Left lung (tissue), 10 donors: Measurements from ENCODE around the gene DGUOK. TPM values are rescaled to one million over a fixed set of nuclear protein-coding genes. Genes with fewer than 3 reads are reported as not detected.
A peak's percentile ranks its signal among the peaks of the same experiment; 100 is the strongest.

Experiments used
- ATAC-seq: fragments of 200-7000 bp; cut with Tn5 transposase; one replicate; pipeline ENCODE4 v1.9.1; 2020; ENCODE audit warnings: moderate library complexity
- DNase-seq, 4 donors: peaks; one replicate each; pipeline ENCODE4 v3.0.0-alpha.2; 2013 to 2020
- H3K27ac ChIP-seq, 2 donors: fragments of 200-600 bp; sonication (generic) in 1 of 2; one replicate each; pipeline versions ENCODE4 v1.5.0 to v1.8.0; 2020 to 2021
- H3K27me3 ChIP-seq, 2 donors: fragments of 200-600 bp; sonication (generic) in 1 of 2; one replicate each; pipeline versions ENCODE4 v1.5.0 to v1.8.0; 2020 to 2021
- H3K36me3 ChIP-seq, 2 donors: fragments of 200-600 bp; sonication (generic) in 1 of 2; one replicate each; pipeline versions ENCODE4 v1.5.0 to v1.8.0; 2020 to 2021
- H3K4me1 ChIP-seq, 2 donors: fragments of 200-600 bp; one replicate each; pipeline ENCODE4 v1.8.0; 2021
- H3K4me3 ChIP-seq, 2 donors: fragments of 200-600 bp; sonication (generic) in 1 of 2; one replicate each; pipeline versions ENCODE4 v1.5.0 to v1.8.0; 2020 to 2021; ENCODE audit warnings: mild to moderate bottlenecking in 1 of 2
- H3K9me3 ChIP-seq, 2 donors: fragments of 200-600 bp; sonication (generic) in 1 of 2; one replicate each; pipeline versions ENCODE4 v1.5.0 to v1.8.0; 2020 to 2021
- intact Hi-C, 2 donors: fragments of 100-400 bp; cut with DNase I; formaldehyde crosslinking; loops; one replicate each; pipeline versions ENCODE4 v1.11.2 to v1.14.2; 2022
- polyA plus RNA-seq, 6 donors: library from polyadenylated mRNA; unstranded; fragments of 120-200 nt; gene quantifications; one replicate each; pipeline ENCODE4 v1.2.1, GENCODE V29; 2013; ENCODE audit not compliant: insufficient read length in 6 of 6
- total RNA-seq, 2 donors: library from RNA; stranded (reverse); fragmentation: NEBNext Ultra II Directional; extraction: Animal tissue kit (Norgen Biotek cat#: 25700); gene quantifications; one replicate each; pipeline ENCODE4 v1.2.1, GENCODE V29; 2021
- TF ChIP-seq, protein P1 (sequence below), 2 donors: fragments of 200-600 bp; sonication (generic) in 1 of 2; IDR thresholded peaks; one replicate each; pipeline versions ENCODE4 v1.5.0 to v1.8.0; 2021; ENCODE audit warnings: antibody characterized with exemption in 2 of 2
- donor health status: DM: no; HTN: yes; CAD: no.
- donor health status: DM: no; HTN: no; CAD: no.

Gene DGUOK
- total and polyA plus RNA-seq, 8 donors, result 32.1 to 64.5 (median 60.3) TPM

DNA sequence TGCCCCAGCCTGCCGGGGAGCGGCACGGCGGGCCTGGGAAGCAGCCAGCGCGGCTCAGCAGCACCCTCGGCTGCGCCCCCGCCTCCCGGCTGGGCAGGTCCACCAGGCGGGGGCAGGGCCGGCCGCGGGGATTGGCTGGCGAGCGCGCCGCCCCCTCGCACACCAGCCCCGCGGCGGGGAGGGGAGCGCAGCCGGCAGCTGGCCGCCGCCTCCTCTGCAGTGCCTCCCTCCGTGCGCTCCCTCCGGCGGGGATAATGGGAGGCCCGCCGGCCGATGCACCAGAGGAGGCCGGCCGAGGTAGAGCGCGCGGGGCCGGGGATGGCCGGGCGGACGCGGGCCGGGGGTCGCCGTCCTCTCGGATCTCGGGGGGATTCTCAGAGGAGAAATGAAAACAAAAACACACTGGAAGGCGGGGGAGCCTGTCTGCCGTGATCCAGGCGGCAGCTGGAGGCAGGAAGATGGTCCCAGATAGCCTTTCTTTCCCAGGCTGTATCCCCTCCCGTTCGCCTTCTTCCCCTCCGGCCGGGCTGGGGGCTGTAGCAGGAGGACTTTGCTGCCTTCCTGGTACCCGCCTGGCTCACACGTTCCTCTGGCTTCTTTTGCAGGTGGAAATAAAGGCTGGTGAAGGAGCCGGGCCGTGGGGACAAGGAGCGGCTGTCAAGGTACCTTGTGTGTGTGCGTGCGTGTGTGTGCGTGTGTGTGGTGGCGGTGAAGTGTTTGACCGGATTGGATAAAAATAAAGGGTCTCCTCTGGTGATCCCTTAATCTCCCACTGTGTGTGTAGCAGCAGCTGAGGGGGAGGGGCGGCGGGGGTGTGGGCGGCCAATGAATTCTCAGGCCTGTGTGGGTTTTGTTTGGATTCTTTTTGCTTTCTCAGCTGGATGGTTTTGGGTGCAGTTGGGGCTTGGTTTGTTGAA is 76.1 kb downstream of the DGUOK start:
- ATAC-seq (peak; percentile 98), DNase-seq (peak; percentile 78 to 94 (median 87))
- H3K4me3 ChIP-seq, result peak overlapping the region; percentile 40 to 53
- peaks cover 20 to 77% of the 10 kb centered on the region in 2 donors for H3K4me1 ChIP-seq
- peaks cover 0 to 23% of the 10 kb centered on the region in 2 donors for H3K36me3 ChIP-seq
- no peak overlapping the region for H3K27ac ChIP-seq
- TF ChIP-seq, protein P1, sequence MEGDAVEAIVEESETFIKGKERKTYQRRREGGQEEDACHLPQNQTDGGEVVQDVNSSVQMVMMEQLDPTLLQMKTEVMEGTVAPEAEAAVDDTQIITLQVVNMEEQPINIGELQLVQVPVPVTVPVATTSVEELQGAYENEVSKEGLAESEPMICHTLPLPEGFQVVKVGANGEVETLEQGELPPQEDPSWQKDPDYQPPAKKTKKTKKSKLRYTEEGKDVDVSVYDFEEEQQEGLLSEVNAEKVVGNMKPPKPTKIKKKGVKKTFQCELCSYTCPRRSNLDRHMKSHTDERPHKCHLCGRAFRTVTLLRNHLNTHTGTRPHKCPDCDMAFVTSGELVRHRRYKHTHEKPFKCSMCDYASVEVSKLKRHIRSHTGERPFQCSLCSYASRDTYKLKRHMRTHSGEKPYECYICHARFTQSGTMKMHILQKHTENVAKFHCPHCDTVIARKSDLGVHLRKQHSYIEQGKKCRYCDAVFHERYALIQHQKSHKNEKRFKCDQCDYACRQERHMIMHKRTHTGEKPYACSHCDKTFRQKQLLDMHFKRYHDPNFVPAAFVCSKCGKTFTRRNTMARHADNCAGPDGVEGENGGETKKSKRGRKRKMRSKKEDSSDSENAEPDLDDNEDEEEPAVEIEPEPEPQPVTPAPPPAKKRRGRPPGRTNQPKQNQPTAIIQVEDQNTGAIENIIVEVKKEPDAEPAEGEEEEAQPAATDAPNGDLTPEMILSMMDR (IDR thresholded peaks at IDR 0.05), result no peak
- H3K9me3 ChIP-seq, result no peaks in the 10 kb centered on the region
- no peaks in the 10 kb centered on the region for H3K27me3 ChIP-seq
- intact Hi-C loops, result no loop called here

DNA sequence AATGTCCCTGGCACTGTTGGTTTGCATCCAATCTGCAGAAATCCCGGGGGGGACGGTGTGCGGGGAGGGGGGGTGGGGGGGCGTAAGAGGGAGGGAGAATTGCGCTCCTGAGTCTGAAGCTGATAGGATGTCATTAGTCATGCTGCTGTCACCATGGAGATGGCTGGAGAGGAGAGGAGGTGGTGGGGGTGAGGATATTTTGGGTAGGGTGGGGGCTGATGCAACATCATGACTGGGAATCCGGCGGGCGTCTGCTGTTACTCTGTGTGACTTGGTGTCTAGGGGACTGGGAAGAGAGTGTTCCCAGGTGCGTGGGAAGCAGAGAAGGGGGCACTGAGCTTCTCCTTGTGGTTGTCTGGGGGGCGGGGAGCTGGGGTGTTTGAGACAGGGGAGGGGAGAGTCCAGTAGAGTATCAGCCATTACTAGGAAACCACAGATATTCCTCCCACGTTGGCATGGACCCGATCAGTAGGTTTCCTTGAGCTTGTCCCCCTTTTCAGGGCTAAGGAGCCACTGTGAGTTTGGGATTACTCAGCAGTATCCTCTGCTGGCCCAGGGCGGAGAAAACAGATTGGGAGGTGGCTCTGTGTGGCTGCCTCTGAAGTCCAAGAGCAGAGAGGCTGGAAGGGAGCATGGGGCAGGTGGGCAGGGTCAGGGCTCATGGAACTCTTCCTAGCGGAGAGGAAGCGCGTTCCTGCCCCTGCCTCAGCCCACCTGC is 77.0 kb downstream of the DGUOK start:
- intact Hi-C loops, result no loop called here
- DNase-seq, result no peak
- Histone ChIP-seq H3K27ac (no peak overlapping the region), H3K9me3 (no peaks in the 10 kb centered on the region), H3K36me3 (peaks cover 0 to 22% of the 10 kb centered on the region in 2 donors), H3K4me3 (no peak overlapping the region), H3K27me3 (no peaks in the 10 kb centered on the region), H3K4me1 (peaks cover 20 to 73% of the 10 kb centered on the region in 2 donors)
- TF ChIP-seq, protein P1 (IDR thresholded peaks at IDR 0.05), result no peak
- no peak for ATAC-seq

DNA sequence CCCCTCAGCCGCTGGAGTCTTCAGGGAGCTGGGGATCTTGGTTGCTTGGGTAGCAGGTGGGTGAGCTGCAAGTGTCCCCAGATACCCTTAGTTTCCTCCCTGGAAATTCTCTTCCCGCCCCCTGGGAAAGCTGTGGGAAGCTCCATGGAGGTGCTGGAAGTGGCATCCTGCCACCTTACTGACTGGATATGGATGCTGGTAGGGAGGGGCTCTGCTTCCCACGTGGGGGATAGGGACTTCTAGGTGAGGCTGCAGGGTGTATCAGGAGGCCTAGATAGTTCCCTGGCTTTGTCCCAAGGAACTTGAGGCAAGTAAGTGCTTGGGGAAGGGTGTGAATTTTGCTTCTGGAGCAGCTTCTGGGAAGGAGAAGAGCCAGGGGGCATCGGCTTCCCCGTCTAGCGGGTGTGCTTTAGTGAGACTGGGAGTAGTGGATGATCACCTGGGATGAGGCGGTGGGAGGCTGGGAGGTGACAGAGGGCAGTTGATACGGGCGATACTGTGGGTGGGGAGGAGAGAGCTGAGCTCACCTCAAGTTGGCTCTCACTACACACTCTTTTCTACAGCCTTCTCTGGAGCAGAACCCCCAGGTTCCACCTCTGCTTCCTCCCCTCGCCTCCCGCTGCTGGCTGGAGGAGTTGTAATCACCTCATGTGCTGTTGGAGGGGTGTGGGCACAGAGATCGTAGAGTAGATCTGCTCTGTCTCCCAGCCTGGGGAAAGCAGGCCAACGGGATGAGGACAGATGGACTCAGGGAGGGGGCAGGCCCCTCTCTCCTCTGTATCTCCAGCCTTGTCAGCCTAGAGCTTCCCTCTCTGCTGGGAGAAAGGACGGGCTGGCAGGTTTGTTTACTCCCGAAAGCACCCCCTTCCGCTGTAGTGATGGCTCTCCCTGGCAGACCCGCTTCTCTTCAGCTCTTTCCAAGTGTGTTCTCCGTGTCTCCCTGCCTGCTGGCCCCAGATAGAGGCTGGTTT is 77.8 kb downstream of the DGUOK start:
- TF ChIP-seq, protein P1 (IDR thresholded peaks at IDR 0.05), result no peak
- Histone ChIP-seq H3K9me3 (no peaks in the 10 kb centered on the region), H3K36me3 (peaks cover 0 to 24% of the 10 kb centered on the region in 2 donors), H3K4me3 (no peak overlapping the region), H3K27ac (no peak overlapping the region), H3K27me3 (no peaks in the 10 kb centered on the region), H3K4me1 (peaks cover 20 to 73% of the 10 kb centered on the region in 2 donors)
- DNase-seq, result no peak
- no peak for ATAC-seq
- intact Hi-C loops, result no loop called here

DNA sequence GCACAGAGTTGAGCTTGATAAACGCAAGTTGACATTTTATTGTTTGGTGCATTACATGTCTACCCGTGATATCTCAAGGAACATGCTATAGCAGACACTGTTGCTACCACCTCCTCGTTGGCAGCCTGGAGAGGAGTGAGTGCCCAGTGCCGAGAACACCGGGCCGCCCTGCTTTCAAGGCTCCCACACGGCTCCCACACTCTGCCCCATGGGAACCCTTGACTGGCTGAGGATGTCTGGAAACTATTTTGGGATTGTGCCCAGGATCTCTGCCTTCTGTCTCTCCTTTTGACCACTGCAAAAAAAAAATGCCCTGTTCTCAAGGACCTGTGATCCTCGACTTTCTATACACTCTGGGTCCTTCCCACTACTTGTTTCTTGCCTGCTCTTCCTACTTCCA is 79.1 kb downstream of the DGUOK start:
- peaks cover 17 to 64% of the 10 kb centered on the region in 2 donors for H3K4me1 ChIP-seq
- peaks cover 0 to 24% of the 10 kb centered on the region in 2 donors for H3K36me3 ChIP-seq
- no peak overlapping the region for H3K4me3 ChIP-seq
- H3K27me3 ChIP-seq, result no peaks in the 10 kb centered on the region
- intact Hi-C loops, result no loop called here
- ATAC-seq (no peak), DNase-seq (no peak)
- TF ChIP-seq, protein P1 (IDR thresholded peaks at IDR 0.05), result no peak
- no peak overlapping the region for H3K27ac ChIP-seq
- H3K9me3 ChIP-seq, result no peaks in the 10 kb centered on the region
